HG03025 (cell line): ENCODE measurements around the gene CHRNA5.
"Not testable (repeated sequence)": the region's sequence is repeated elsewhere in the genome, so short reads cannot be mapped to it uniquely, and the experiment has no call there.

ENCODE experiments used
- ATAC-seq: cut with Tn5 transposase; IDR thresholded peaks from one replicate; pipeline ENCODE4 v1.9.1; 2021; ENCODE audit warnings: mild to moderate bottlenecking, moderate library complexity; ENCODE audit not compliant: unreplicated experiment, low FRiP score

Gene CHRNA5

DNA sequence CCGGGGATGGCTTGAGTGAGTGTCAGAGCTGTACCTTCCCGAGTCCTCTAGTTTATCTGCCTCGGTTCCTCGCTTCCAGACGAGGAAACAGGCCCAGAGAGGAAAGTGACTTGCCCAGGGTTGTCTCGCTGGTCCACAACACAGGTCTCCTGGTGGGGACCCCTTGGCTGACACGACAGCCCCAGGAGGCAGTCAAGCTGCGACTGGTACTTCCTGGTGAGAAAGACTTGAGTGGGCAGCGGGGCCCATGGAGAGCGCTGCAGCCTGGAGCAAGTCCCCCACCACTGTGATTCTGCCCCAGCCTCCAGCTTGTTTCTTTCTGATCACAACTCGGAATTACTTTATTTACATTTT lies 600 bp upstream of the CHRNA5 start:
- no peak for ATAC-seq

DNA sequence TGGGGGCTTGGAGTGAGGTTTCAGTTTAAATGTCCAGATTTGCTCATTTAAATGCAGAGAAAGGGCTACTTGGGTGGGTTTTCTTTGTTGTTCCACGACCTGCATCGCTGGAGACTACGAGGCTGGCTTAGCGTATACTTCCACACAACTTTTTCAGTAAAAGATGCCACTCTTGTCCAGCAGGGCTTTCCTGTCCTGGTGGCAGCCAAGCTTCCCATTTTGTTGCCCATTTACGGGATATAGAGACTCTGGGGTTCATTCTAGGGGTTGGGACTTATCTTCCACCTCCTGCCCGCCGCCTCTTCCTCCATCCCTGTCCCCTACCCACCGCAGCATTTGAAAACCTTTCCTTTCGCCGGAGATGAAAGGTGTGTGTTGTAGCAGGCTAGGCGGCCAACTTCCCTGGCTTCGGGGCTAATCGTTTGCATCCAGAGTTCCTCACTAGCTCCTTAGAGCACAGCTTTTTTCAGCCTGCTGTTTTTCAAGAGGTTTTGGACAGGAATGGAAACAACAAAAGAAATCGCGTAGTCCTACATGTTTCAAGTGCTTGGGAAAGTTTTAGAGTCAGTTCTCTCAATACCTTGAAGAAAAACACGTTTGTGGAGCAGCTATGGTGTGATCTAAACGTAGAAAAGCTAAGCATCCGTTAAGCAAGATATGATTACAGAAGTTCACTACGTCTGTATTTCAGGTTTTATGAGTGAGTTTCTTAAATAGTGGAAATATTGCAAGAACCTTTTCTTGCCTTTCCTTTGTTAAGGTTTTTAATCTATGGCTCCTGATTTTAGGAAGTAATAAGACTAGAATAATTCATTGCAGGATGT lies 843 bp downstream of the CHRNA5 start:
- ATAC-seq: peak; percentile 34

DNA sequence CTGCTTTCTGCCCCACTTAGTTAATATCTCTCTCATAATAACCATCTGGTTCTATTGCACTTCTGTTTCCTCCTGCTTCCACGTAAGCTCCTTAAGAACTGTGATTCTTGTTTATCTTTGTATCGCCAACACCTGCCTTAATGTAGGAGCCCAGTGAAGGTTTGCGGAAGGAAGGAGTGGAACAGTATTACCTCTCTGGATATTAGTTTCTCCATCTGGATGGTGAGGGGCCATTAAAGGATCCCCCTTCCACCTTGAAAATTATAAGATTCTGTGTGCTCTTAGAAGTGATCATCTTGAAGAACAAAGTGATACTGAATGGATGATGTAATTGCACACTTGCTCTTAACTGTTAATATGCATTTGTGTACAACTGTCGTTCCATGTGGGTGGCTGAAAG lies 2.2 kb downstream of the CHRNA5 start:
- ATAC-seq: no peak

DNA sequence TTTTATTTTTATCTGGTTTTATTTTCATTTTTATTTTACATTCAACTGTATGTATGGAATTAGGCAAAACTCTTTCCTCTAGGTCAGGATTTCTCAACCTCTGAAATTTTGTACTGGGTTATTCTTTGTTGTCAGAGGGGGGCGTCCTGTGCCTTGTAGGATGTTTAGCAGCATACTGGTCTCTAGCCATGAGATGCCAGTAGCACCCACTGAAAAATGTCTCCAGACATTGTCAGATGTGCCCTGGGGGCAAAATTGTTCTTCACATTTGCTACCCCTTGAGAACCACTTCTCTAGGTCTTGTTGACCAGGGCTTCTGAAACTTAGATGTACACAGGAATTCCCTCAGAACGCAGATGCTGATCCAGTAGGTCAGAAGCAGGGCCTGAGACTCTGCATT lies 5.4 kb downstream of the CHRNA5 start:
- ATAC-seq: no peak

DNA sequence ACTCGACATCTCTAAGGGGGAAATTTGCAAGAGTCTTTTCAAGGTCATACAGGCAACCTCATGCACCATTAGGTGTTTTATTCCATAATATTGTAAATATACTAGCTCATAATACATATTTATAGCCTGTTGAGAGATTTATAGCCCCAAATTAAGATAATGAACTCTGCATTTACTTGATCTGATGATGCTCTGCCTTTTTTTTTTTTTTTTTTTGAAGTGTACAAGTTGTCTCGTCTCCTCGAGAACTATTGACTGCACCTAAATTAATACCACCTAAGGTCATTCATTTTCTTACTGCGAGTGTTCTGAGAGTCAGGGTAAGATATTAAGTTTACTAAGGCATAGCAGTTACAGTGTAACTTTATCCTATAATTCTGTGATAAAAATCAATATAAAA lies 6.1 kb downstream of the CHRNA5 start:
- no peak for ATAC-seq

DNA sequence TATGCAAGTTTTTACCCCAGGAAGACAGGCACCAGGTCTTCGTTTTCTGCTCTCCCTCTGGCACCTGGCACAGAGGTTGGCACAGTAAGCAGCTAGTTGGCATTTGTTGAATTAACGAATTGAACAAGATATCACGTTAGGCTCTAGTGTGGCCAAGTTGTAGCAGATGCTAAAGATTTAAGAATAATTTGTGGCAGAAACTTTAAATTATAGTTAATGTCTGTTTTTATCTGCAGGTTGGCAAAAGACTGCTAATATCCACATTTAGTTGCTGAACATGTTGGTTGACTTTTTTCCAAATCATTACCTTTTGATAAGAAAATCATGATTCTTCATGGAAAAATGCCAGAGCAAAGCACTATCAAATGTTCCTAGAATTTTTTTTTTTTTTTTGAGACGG lies 8.1 kb downstream of the CHRNA5 start:
- no peak for ATAC-seq

DNA sequence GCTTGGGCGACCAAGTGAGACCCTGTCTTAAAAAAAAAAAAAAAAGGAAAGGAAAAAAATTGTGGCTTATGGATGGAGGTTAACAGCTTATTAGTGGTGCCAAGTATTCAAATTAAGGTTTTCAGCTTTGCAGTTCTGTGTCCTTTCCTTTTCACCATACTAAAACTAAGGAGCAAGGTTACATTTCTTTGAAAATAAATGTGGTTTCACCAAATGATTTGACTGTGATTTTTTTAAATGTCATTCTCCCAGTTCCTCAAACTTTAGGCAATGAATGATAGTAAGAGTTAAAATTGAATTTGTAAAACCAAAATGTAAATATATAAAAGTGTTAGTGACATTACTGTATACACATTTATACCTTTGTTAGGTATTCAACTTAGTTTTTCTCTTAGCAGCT lies 9.6 kb downstream of the CHRNA5 start:
- no peak for ATAC-seq

DNA sequence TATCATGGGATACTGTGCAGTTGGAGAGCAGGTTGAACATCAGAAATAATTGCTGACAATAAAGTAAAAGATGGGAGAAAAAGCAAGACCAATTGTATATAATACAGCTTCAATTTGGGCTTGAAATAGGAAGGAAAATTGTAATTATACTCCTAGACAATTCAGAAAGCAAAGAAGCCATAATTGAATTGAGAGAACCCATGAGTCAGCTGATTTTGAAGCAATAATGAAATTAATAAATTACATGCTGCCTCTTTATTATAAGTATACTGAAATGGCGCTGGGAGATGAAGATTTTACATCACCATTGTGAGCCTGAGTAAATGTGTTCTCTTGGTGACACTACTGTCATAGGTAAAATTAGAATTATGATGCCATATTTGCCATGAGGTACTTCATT lies 32.3 kb downstream of the CHRNA5 start:
- no peak for ATAC-seq

DNA sequence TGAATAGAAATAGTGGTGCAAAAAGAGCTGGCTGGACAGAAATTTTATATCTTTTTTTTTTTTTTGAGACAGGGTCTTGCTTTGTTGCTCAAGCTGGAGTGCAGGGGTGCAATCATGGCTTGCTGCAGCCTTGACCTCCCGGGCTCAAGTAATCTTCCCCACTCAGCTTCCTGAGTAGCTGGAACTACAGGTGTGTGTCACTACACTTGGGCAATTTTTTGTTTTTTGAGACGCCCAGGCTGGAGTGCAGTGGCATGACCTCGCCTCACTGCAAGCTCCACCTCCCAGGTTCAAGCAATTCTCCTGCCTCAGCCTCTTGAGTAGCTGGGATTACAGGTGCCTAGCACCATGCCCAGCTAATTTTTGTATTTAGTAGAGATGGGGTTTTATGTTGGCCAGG lies 33.0 kb downstream of the CHRNA5 start:
- no peak for ATAC-seq

DNA sequence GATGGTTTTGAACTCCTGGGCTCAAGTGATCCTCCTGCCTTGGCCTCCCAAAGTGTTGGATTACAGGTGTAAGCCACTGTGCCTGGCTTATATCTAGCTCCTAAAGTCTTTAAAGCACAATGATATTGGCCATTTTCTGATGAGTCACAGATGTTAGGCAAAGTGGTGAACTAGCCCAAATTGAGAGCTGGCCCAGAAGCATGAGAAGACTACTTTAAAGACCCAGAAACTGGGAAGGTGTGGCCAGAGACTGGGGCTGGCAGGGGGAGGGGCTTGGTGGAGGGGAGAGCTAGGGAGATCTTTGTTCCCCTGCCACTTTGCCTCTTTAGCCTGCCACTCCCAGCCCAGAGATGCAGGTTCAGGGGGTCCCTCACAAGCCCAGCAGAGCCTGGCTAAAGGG lies 33.9 kb downstream of the CHRNA5 start:
- ATAC-seq: no peak

DNA sequence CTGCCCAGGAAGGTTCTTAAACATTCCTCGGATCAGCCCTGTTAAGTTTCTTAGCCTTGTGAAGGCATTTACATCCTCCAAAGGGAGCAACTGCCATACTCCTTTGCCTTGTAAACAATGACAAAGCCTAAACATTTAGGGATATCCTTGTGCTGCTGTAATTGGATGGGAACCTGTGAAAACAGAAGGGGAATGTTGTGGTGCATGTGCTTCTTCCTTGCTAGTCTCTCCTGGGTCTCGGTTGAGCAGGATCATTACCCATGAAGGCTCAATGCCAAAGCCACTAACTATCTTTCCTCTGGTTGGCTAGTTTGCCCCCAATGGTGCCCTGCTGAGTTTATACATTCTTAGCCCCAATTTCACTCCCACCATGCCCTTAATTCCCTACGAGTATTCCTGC lies 38.1 kb downstream of the CHRNA5 start:
- ATAC-seq: no peak

DNA sequence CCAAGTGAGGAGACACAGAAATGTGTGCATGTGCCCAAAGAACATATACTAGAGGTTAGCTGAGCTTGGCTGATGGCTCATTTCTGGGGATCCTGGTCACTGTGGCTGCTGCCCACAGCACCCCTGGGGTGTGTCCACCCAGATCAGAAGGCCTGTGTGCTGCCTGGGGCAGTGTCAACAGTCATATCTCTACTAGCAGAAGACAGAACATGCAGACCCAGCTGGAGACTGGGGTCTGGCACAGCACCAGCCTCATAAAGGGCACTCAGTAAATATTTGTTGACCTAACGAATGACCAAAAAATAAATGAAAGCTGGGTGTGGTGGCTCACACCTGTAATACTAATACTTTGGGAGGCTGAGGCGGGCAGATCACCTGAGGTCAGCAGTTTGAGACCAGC lies 39.1 kb downstream of the CHRNA5 start:
- ATAC-seq: no peak

DNA sequence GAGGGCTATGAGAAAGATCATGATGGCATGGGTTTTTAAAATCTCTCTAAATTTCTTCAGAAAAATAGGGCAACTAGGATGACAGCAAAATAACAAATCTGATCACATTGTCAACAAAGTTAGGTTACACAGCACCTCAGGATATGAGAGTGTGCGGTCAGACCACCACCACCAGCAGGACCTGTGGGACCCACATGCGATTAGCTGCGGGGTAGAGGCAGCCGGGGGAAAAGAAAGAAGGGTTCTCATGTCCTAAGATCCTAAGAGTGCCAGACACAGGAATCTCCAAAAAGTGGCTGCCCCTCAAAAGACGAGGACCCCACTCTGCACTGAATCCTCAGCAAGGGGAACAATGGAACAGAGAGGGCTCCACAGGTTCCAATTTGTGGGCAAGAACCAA lies 39.9 kb downstream of the CHRNA5 start:
- no peak for ATAC-seq

DNA sequence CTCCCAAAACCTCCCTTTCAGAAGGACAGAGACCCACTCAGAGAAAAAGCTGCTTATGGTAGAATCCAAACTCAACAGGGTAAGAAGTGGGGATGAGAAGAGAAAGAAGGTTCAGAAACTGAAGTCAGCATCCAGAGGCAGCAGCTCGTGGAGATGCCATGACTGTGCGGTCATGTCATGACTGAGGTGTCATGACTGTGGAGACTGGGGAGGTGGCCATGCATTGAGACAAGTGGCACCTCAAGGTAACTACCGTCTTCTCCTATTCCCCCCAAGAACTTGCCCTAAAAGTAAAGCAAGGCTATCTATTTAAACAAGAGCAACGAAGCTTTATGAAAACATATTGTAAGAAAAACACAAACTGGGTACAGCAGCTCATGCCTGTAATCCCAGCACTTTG lies 40.4 kb downstream of the CHRNA5 start:
- ATAC-seq: no peak

DNA sequence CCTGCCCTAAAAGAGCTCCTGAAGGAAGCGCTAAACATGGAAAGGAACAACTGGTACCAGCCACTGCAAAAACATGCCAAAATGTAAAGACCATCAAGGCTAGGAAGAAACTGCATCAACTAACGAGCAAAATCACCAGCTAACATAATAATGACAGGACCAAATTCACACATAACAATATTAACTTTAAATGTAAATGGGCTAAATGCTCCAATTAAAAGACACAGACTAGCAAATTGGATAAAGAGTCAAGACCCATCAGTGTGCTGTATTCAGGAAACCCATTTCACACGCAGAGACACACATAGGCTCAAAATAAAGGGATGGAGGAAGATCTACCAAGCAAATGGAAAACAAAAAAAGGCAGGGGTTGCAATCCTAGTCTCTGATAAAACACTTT lies 44.2 kb downstream of the CHRNA5 start:
- not testable (repeated sequence) for ATAC-seq

DNA sequence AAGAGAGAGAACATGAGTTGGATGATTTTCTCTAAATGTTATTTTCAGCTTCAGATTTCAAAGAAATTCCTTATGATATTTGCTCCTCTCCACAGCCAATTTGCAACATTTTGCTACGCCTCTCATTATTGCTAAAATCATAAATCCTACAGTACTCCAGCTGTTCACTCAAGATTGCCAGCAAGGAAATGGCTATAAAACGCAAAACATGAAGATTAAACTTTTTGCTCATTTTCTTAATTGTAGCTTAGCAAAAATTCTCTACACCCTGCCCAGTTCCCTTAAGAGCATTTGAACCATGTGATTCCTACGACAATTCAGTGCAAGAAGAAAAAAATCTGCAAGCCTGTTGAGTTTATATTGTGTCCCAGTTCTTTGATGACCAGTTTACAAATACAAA lies 48.7 kb downstream of the CHRNA5 start:
- ATAC-seq: no peak

DNA sequence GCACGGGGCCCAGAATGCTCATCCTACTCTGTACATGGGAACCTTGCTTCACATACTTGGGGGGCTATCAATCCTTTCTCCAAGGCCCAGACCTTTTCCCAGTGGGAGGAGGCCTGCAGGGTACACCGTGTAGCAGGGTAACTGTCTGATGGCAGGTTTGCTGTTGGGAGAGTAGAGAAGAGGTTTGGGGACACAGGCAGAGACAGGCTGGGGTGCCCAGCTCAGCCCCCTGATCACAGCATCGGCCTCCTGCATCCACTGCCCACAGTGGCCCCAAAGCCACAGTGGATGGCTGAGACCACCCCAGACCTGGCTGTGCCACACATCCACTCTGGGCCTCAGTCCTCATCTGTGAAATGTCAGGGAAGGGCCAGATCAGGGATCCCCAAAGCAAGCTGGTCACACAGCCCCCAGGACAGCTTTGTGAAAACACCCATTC lies 49.9 kb downstream of the CHRNA5 start:
- no peak for ATAC-seq

DNA sequence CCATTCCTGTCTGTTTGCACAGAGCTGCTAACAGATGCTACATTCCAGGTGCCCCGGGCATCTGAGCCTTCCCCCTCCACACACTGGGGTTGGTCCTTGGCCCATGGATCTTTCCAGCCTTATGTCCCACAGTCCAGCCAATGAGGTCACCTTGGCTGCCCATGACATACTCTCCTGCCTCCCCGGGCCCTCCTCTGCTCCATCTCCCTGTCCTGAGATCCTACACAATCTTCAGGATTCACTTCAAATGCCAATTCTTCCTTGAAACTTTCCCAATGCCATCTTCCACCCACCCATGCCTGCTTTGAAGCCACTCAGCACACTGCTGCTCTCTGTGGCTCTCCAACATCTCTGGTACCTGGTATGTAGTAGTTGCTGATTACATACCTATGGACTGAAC lies 51.2 kb downstream of the CHRNA5 start:
- ATAC-seq: no peak

DNA sequence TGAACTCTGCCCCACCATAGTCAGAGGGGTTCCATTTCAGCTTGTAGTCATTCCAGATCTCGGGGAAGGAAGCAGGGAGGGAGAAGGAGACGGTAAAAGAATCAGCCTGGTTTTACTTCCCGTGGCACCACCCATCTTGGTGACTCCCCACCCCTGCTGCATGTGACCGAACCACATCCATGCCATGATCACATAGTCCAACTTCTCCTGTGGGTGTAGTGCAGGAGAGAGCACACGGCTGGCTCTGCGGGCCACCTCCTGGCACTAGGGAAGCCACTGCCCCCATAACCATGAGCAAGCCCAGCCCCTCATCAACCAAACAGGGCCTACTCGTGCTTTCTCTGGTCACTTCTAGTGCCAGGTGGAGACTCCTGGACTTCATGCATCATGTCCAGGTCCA lies 51.8 kb downstream of the CHRNA5 start:
- ATAC-seq: no peak

DNA sequence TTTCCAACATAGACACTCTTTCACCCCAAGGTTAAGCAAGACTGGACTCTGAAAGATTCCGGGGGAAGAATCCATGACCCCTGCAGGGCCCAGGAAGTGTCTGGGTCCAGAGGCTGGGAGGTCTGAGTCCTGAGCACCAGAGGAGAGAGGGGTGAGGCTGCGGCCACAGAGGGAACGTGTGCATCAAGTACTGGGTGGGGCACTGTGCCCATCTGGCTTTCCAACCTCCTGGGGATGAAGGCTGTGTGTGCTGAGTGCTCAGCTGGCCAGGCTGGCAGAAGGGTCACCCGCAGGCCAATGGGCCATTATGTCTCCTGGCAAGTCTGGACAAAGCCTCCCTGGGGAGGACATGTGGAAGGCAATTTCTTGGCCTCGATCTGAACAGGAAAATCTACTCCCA lies 52.2 kb downstream of the CHRNA5 start:
- ATAC-seq: no peak

DNA sequence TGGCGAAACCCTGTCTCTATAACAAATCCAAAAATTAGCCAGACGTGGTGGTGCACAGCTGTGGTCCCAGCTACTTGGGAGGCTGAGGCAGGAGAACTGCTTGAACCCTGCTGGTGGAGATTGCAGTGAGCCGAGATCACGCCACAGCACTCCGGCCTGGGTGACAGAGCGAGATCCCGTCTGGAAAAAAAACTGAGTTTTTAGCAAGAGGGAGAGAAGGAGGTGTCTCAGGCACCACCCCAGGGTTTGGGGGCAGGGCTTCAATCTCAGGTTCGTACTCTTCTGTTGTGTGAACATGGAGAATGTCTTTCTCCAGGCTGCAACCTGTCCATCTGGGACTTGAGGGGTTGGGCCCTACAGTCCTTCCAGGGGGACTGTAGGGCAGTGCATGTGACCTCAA lies 52.7 kb downstream of the CHRNA5 start:
- ATAC-seq: no peak

DNA sequence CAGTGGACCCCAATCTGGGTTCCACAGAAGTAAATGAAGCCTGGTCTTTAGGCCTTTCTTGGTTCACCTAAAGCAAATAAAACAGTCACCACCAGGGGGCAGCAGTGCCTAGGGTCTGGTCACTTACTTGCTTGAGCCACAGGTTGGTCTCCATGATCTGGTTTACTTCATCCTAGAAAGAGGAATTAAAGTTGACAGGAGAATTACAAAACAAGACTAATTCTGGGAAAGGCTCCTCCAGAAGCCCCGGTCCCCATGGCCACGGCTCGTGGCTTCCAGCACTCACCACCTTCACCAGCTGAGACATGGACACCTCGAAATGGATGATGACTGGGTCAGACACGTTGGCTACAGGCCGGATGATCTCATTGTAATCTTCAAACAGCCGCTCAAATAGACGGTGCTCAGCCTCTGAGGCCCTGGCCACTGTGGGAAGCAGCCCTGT lies 53.2 kb downstream of the CHRNA5 start:
- ATAC-seq: no peak
